Measurements from ENCODE around the gene ALPG.

- TF ChIP-seq EZH2 (IDR thresholded peaks at IDR 0.05) (no peak), FOXP2 (optimal IDR thresholded peaks at IDR 0.05; ENCODE audit: control extremely low read depth, extremely low read length, insufficient read depth) (no peak)
These were observed 30.4 kb upstream of the ALPG start for GRCh38 chr2:232376260-232376659.

Data from SK-N-MC (cell line).